Lung (tissue), 12 donors: ENCODE measurements around the gene KCNE4. TPM values are rescaled to one million over a fixed set of nuclear protein-coding genes. Genes with fewer than 3 reads are reported as not detected.

Experiments used
- ATAC-seq: fragments of 200-7000 bp; cut with Tn5 transposase; one replicate; pipeline ENCODE4 v1.9.1; 2020; ENCODE audit warnings: moderate number of reproducible peaks; ENCODE audit not compliant: insufficient read depth, low FRiP score
- DNase-seq, 3 donors: peaks; one replicate each; pipeline ENCODE4 v3.0.0-alpha.2; 2013 to 2017
- H3K27ac ChIP-seq, 2 donors: one replicate each; pipeline ENCODE4 v1.5.1; 2013; ENCODE audit warnings: mild to moderate bottlenecking in 2 of 2, moderate library complexity in 2 of 2, control low read depth in 1 of 2, inconsistent platforms in 1 of 2, low read depth in 1 of 2, low read length in 1 of 2
- H3K27me3 ChIP-seq, 3 donors: one replicate each; pipeline ENCODE4 v1.5.1; 2013; ENCODE audit warnings: low read length in 2 of 3; ENCODE audit not compliant: control insufficient read depth in 3 of 3, insufficient read depth in 3 of 3
- H3K36me3 ChIP-seq, 4 donors: one replicate each; pipeline ENCODE4 v1.5.1; 2013; ENCODE audit warnings: low read length in 4 of 4, mild to moderate bottlenecking in 1 of 4, moderate library complexity in 1 of 4; ENCODE audit not compliant: control insufficient read depth in 4 of 4, insufficient read depth in 4 of 4
- H3K4me1 ChIP-seq, 5 donors: one replicate each; pipeline ENCODE4 v1.5.1; 2013; ENCODE audit warnings: low read length in 5 of 5, mild to moderate bottlenecking in 2 of 5, moderate library complexity in 1 of 5; ENCODE audit not compliant: control insufficient read depth in 5 of 5, insufficient read depth in 5 of 5
- H3K4me3 ChIP-seq: one replicate; pipeline ENCODE4 v1.5.1; 2013; ENCODE audit warnings: mild to moderate bottlenecking, control low read depth, moderate library complexity
- H3K9ac ChIP-seq, 2 donors: one replicate each; pipeline ENCODE4 v1.5.1; 2013; ENCODE audit warnings: low read length in 2 of 2, control low read depth in 1 of 2; ENCODE audit not compliant: insufficient read depth in 1 of 2
- H3K9me3 ChIP-seq, 4 donors: one replicate each; pipeline ENCODE4 v1.5.1; 2013; ENCODE audit warnings: low read length in 3 of 4, mild to moderate bottlenecking in 1 of 4, moderate library complexity in 1 of 4; ENCODE audit not compliant: control insufficient read depth in 4 of 4, insufficient read depth in 3 of 4
- CTCF ChIP-seq: IDR thresholded peaks from 2 replicates; pipeline ENCODE4 v1.5.1; 2012; ENCODE audit warnings: mild to moderate bottlenecking; ENCODE audit errors: control extremely low read depth, extremely low read depth
- WGBS, 2 donors: extraction: QIAGEN DNeasy Blood & Tissue Kit; methylation state at CpG; one replicate each; pipeline ENCODE4 v1.1.7; 2013; 5-methylcytosine and 5-hydroxymethylcytosine counted together
- polyA plus RNA-seq, 2 donors: library from polyadenylated mRNA; stranded (reverse); fragments of 200-250 nt; gene quantifications; one replicate each; pipeline ENCODE4 v1.2.1, GENCODE V29; 2013
- total RNA-seq, 2 donors: library from RNA; depleted of rRNA in 1 of 2; stranded (reverse); fragments of >200 nt in 1 of 2; gene quantifications; one replicate each; pipeline ENCODE4 v1.2.1, GENCODE V29; 2014 to 2021
- donor health status: control.
- donor health status: control.
- donor health status: Bipolar disorder and iron deficiency.
- donor health status: healthy.
- donor health status: DM: yes; HTN: yes; CAD: no.

KCNE4 gene
- total and polyA plus RNA-seq, 4 donors, result 0.79 to 5.3 (median 1.0) TPM

DNA sequence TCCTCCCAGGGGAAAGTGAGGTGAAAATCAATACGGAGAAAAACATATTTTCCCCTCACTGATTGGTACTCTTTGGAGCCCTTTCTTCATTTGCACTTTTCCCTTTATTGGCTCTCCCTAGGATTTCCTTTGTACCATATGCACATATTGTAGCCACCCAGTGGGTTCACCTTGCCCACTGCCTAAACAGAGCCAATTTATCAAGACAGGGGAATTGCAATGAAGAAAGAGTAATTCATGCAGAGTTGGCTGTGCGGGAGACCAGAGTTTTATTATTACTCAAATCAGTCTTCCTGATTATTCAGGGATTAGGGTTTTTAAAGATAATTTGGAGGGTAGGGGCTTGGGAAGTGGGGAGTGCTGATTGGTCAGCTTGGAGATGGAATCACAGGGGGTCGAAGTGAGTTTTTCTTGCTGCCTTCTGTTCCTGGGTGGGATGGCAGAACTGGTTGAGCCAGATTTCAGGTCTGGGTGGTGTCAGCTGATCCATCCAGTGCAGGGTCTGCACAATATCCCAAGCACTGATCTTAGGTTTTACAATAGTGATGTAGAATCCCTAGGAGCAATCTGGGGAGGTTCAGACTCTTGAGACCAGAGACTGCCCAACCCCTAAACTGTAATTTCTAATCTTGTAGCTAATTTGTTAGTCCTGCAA lies 15.1 kb upstream of the KCNE4 start:
- Histone ChIP-seq H3K4me3 (no peak overlapping the region), H3K9me3 (peaks cover 0 to 4% (median 0%) of the 10 kb centered on the region in 4 donors), H3K36me3 (no peaks in the 10 kb centered on the region), H3K9ac (no peak overlapping the region), H3K27ac (no peak overlapping the region), H3K4me1 (peaks cover 0 to 9% (median 0%) of the 10 kb centered on the region in 5 donors), H3K27me3 (no peaks in the 10 kb centered on the region)
- ATAC-seq, result no peak
- no peak for DNase-seq
- 69 to 73% methylated on average over 3 of the region's 3 CpGs for WGBS, 2 donors
- no peak for TF ChIP-seq CTCF

- Histone ChIP-seq H3K4me1 (peaks cover 0 to 9% (median 0%) of the 10 kb centered on the region in 5 donors), H3K27me3 (no peaks in the 10 kb centered on the region), H3K36me3 (no peaks in the 10 kb centered on the region), H3K4me3 (no peak overlapping the region), H3K9me3 (peaks cover 0 to 4% (median 0%) of the 10 kb centered on the region in 4 donors), H3K27ac (no peak overlapping the region), H3K9ac (no peak overlapping the region)
- no peak for TF ChIP-seq CTCF
- WGBS, 2 donors, result 68 to 74% methylated on average over 2 of the region's 2 CpGs
- no peak for DNase-seq
- ATAC-seq, result no peak
Measured at GRCh38 chr2:223037445-223037800, 14.6 kb upstream of the KCNE4 start.

DNA sequence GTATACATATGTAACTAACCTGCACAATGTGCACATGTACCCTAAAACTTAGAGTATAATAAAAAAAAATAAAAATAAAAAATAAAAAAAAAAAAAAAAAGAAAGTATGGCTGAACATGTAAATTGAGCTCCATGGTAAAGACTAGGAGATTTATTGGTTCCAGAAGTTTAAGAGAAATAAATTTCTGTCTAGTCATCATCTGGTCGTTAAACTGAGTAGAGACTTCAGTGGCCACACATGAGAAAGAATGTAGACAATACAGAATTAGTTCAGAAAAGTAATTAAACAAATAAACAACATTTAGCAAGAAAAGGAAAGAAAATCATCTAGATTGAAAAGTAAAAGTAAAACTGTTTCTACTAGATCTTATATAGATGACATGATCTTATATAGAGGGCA lies 12.4 kb upstream of the KCNE4 start:
- no peak for TF ChIP-seq CTCF
- ATAC-seq, result no peak
- H3K36me3 ChIP-seq, result no peaks in the 10 kb centered on the region
- no peak overlapping the region for H3K27ac ChIP-seq
- peaks cover 0 to 18% (median 3%) of the 10 kb centered on the region in 5 donors for H3K4me1 ChIP-seq
- no peak overlapping the region for H3K9ac ChIP-seq
- no peak overlapping the region for H3K4me3 ChIP-seq
- 42 to 52% methylated on average over 1 of the region's 1 CpG for WGBS, 2 donors
- DNase-seq, result no peak
- H3K9me3 ChIP-seq, result no peaks in the 10 kb centered on the region
- no peaks in the 10 kb centered on the region for H3K27me3 ChIP-seq

DNA sequence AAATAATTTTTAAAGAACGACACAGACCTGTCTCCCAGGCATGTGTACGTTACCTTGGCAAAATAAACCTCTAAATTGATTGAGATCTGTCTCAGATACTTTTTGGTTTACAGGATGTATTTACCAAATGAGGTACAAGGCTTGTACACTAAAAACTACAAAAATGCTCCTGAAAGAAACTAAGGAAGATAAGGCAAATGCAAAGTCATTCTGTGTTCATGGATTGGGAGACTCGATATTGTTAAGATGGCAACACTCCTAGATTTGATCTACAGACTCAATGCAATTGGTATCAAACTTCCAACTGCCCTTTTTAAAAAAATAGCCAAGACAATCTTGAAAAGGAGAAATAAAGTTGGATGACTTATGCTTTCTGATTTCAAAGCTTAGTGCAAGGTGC lies 11.5 kb upstream of the KCNE4 start:
- no peak overlapping the region for H3K4me3 ChIP-seq
- H3K27me3 ChIP-seq, result no peaks in the 10 kb centered on the region
- H3K9ac ChIP-seq, result no peak overlapping the region
- ATAC-seq, result no peak
- no peak for TF ChIP-seq CTCF
- WGBS, 2 donors, result 90 to 94% methylated on average over 3 of the region's 3 CpGs
- peaks cover 0 to 18% (median 3%) of the 10 kb centered on the region in 5 donors for H3K4me1 ChIP-seq
- H3K9me3 ChIP-seq, result no peaks in the 10 kb centered on the region
- H3K36me3 ChIP-seq, result no peaks in the 10 kb centered on the region
- DNase-seq, result no peak
- H3K27ac ChIP-seq, result no peak overlapping the region
